Stromal cell of bone marrow (primary cell): Measurements from ENCODE around the gene CAPN7.
A peak's percentile ranks its signal among the peaks of the same experiment; 100 is the strongest.

ENCODE experiments used
- DNase-seq: peaks from one replicate; pipeline ENCODE4 v3.0.0-alpha.2; 2012; ENCODE audit warnings: low read depth

The CAPN7 gene

DNA sequence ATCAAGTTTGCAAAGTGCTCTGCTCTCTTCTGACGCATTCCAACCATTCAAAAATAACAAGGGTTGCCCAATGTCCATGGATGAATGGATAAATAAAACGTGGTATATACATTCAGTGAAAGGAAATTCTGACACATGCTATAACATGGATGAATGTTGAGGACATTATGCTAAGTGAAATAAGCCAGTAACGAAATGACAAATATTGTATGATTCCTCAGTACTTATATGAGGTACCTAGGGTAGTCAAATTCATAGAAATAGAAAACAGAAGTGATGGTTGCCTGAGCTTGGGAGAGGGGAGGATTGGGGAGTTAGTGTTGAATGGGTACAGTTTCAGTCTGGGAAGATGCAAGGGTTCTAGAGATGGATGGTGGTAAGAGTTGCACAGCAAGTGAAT, 92.5 kb downstream of the CAPN7 start:
- DNase-seq, result no peak

DNA sequence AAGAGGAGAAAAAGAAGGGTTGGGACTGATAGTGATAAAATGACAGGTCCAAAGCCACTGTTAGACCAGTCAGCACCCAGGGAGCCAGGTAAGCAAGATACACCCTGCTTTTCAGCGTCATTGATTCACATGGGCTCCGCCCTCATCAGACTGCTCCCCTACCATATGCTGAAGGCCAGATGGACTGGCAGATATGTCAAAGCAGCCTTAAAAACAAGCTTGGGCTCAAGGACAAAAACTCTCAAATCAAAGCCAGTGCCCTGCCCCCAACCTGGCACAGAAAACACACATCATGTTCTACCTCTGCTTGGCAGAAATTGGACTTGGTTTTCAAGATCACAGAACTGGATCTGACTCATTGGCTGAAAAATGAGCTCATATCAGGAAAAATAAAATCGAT, 93.0 kb downstream of the CAPN7 start:
- DNase-seq, result no peak

GRCh38 chr3:15300323-15301078, 94.5 kb downstream of the CAPN7 start:
- peak; percentile 88 for DNase-seq

DNA sequence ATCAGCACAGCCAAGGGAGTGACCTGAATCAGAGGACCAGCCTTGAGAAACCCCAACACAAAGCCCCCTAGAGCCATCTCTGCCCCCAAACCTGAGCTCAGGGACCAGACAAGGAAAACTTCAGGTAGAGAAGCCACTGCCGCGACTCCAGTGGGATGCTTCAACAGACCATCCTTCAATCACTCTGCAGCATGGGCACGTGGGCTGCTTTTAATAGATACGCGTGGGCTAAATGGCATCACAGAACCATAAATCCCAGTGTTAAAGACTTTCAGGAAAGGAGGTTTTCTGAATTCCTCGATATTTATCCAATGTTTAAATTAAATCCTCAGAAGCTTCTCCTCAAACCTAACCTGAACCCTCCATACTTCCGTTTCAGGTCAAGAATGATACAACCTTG, 95.7 kb downstream of the CAPN7 start:
- DNase-seq, result no peak
